Activated naive CD4-positive, alpha-beta T cell treated with anti-CD3 and anti-CD28 coated beads, Interleukin-2, amount 10 ng/mL, durations not matched to agents 7 days and 5 days (primary cell): Measurements from ENCODE around the gene CATSPERE.
"Not testable (repeated sequence)": the region's sequence is repeated elsewhere in the genome, so short reads cannot be mapped to it uniquely, and the experiment has no call there.

Experiments used
- CTCF ChIA-PET: fragments of 350-600 bp; sonication (Branson Sonifier 250); formaldehyde crosslinking; loops from one replicate; lab custom pipeline; 2021; ENCODE audit warnings: antibody characterized with exemption; lab: Charles Lee
- DNase-seq: peaks from one replicate; pipeline ENCODE4 v3.0.0-alpha.2; 2020
- H3K27ac Mint-ChIP-seq: one replicate; pipeline ENCODE4 v1.8.0; 2021; ENCODE audit warnings: mild to moderate bottlenecking, moderate library complexity, mixed read lengths
- H3K27me3 Mint-ChIP-seq: one replicate; pipeline ENCODE4 v1.8.0; 2021; ENCODE audit warnings: mild to moderate bottlenecking, mixed read lengths
- H3K36me3 Mint-ChIP-seq: one replicate; pipeline ENCODE4 v1.8.0; 2021; ENCODE audit warnings: mixed read lengths
- H3K4me1 Mint-ChIP-seq: one replicate; pipeline ENCODE4 v1.8.0; 2021; ENCODE audit warnings: mixed read lengths
- H3K4me3 Mint-ChIP-seq: one replicate; pipeline ENCODE4 v1.8.0; 2021; ENCODE audit warnings: mild to moderate bottlenecking, moderate library complexity, mixed read lengths
- H3K9me3 Mint-ChIP-seq: one replicate; pipeline ENCODE4 v1.8.0; 2021; ENCODE audit warnings: mixed read lengths

The CATSPERE gene

GRCh38 chr1:244545511-244545910 is 84.4 kb downstream of the CATSPERE start:
- H3K36me3 Mint-ChIP-seq: no peaks in the 10 kb centered on the region
- CTCF ChIA-PET: no interaction called here
- H3K4me1 Mint-ChIP-seq: no peaks in the 10 kb centered on the region
- H3K9me3 Mint-ChIP-seq: peaks cover 9% of the 10 kb centered on the region
- no peak overlapping the region for H3K27ac Mint-ChIP-seq
- no peak for DNase-seq
- no peak overlapping the region for H3K4me3 Mint-ChIP-seq
- H3K27me3 Mint-ChIP-seq: no peaks in the 10 kb centered on the region

GRCh38 chr1:244548558-244549115 is 87.6 kb downstream of the CATSPERE start:
- H3K4me3 Mint-ChIP-seq: no peak overlapping the region

GRCh38 chr1:244552336-244552735 is 91.3 kb downstream of the CATSPERE start:
- Mint-ChIP-seq H3K4me3 (no peak overlapping the region), H3K9me3 (peaks cover 6% of the 10 kb centered on the region), H3K4me1 (no peaks in the 10 kb centered on the region), H3K36me3 (no peaks in the 10 kb centered on the region), H3K27me3 (no peaks in the 10 kb centered on the region), H3K27ac (no peak overlapping the region)
- CTCF ChIA-PET: no interaction called here
- no peak for DNase-seq

More at GRCh38 chr1:244548558-244549115, 87.6 kb downstream of the CATSPERE start:
- no peaks in the 10 kb centered on the region for H3K4me1 Mint-ChIP-seq
- DNase-seq: no peak
- H3K27ac Mint-ChIP-seq: no peak overlapping the region
- peaks cover 4% of the 10 kb centered on the region for H3K9me3 Mint-ChIP-seq
- no peaks in the 10 kb centered on the region for H3K36me3 Mint-ChIP-seq
- CTCF ChIA-PET: no interaction called here
- no peaks in the 10 kb centered on the region for H3K27me3 Mint-ChIP-seq

GRCh38 chr1:244556263-244556662 is 95.2 kb downstream of the CATSPERE start:
- CTCF ChIA-PET: no interaction called here
- DNase-seq: no peak
- Mint-ChIP-seq H3K9me3 (peaks cover 3% of the 10 kb centered on the region), H3K4me3 (no peak overlapping the region), H3K36me3 (no peaks in the 10 kb centered on the region), H3K27me3 (no peaks in the 10 kb centered on the region), H3K4me1 (no peaks in the 10 kb centered on the region), H3K27ac (no peak overlapping the region)

GRCh38 chr1:244557565-244557964 is 96.5 kb downstream of the CATSPERE start:
- no peak for DNase-seq
- Mint-ChIP-seq H3K27me3 (no peaks in the 10 kb centered on the region), H3K9me3 (peaks cover 3% of the 10 kb centered on the region), H3K36me3 (no peaks in the 10 kb centered on the region), H3K27ac (no peak overlapping the region), H3K4me1 (no peaks in the 10 kb centered on the region), H3K4me3 (no peak overlapping the region)
- CTCF ChIA-PET: no interaction called here

GRCh38 chr1:244559561-244559960 is 98.5 kb downstream of the CATSPERE start:
- CTCF ChIA-PET: no interaction called here
- no peak for DNase-seq
- Mint-ChIP-seq H3K4me3 (no peak overlapping the region), H3K36me3 (no peaks in the 10 kb centered on the region), H3K4me1 (no peaks in the 10 kb centered on the region), H3K27me3 (no peaks in the 10 kb centered on the region), H3K9me3 (peaks cover 7% of the 10 kb centered on the region), H3K27ac (no peak overlapping the region)

- H3K27me3 Mint-ChIP-seq, H3K4me1 Mint-ChIP-seq, H3K36me3 Mint-ChIP-seq, CTCF ChIA-PET, H3K9me3 Mint-ChIP-seq, H3K27ac Mint-ChIP-seq, DNase-seq, H3K4me3 Mint-ChIP-seq: not testable (repeated sequence)
Measured at GRCh38 chr1:244562877-244563276, 101.8 kb downstream of the CATSPERE start.

- H3K4me1 Mint-ChIP-seq: no peaks in the 10 kb centered on the region
- H3K27ac Mint-ChIP-seq: no peak overlapping the region
- peaks cover 35% of the 10 kb centered on the region for H3K9me3 Mint-ChIP-seq
- no peak overlapping the region for H3K4me3 Mint-ChIP-seq
- H3K27me3 Mint-ChIP-seq: no peaks in the 10 kb centered on the region
- CTCF ChIA-PET: no interaction called here
- H3K36me3 Mint-ChIP-seq: no peaks in the 10 kb centered on the region
- no peak for DNase-seq
Measured at GRCh38 chr1:244573768-244574167, 112.7 kb downstream of the CATSPERE start.

- H3K4me1 Mint-ChIP-seq: no peaks in the 10 kb centered on the region
- no peaks in the 10 kb centered on the region for H3K36me3 Mint-ChIP-seq
- peaks cover 38% of the 10 kb centered on the region for H3K9me3 Mint-ChIP-seq
- H3K27me3 Mint-ChIP-seq: no peaks in the 10 kb centered on the region
- CTCF ChIA-PET: no interaction called here
- DNase-seq: no peak
- no peak overlapping the region for H3K27ac Mint-ChIP-seq
- no peak overlapping the region for H3K4me3 Mint-ChIP-seq
Measured at GRCh38 chr1:244576259-244576892, 115.3 kb downstream of the CATSPERE start.

- H3K4me3 Mint-ChIP-seq, H3K36me3 Mint-ChIP-seq, DNase-seq, H3K27ac Mint-ChIP-seq, H3K4me1 Mint-ChIP-seq, CTCF ChIA-PET, H3K27me3 Mint-ChIP-seq: not testable (repeated sequence)
- H3K9me3 Mint-ChIP-seq: peaks cover 36% of the 10 kb centered on the region
Measured at GRCh38 chr1:244578205-244578604, 117.1 kb downstream of the CATSPERE start.

- CTCF ChIA-PET: no interaction called here
- DNase-seq: no peak
- Mint-ChIP-seq H3K36me3 (no peaks in the 10 kb centered on the region), H3K4me3 (no peak overlapping the region), H3K27ac (no peak overlapping the region), H3K9me3 (peaks cover 4% of the 10 kb centered on the region), H3K27me3 (no peaks in the 10 kb centered on the region), H3K4me1 (peaks cover 3% of the 10 kb centered on the region)
Measured at GRCh38 chr1:244583358-244583982, 122.4 kb downstream of the CATSPERE start.

- H3K27me3 Mint-ChIP-seq: no peaks in the 10 kb centered on the region
- H3K9me3 Mint-ChIP-seq: no peaks in the 10 kb centered on the region
- CTCF ChIA-PET: no interaction called here
- no peak overlapping the region for H3K27ac Mint-ChIP-seq
- H3K36me3 Mint-ChIP-seq: no peaks in the 10 kb centered on the region
- no peak for DNase-seq
- H3K4me1 Mint-ChIP-seq: peaks cover 3% of the 10 kb centered on the region
- H3K4me3 Mint-ChIP-seq: no peak overlapping the region
Measured at GRCh38 chr1:244585867-244586266, 124.8 kb downstream of the CATSPERE start.

GRCh38 chr1:244590670-244591069 is 129.6 kb downstream of the CATSPERE start:
- Mint-ChIP-seq H3K27me3 (no peaks in the 10 kb centered on the region), H3K4me1 (no peaks in the 10 kb centered on the region), H3K27ac (no peak overlapping the region), H3K36me3 (no peaks in the 10 kb centered on the region), H3K4me3 (no peak overlapping the region), H3K9me3 (no peaks in the 10 kb centered on the region)
- DNase-seq: no peak
- CTCF ChIA-PET: interaction anchor here (1.0 kb wide), 1 partner anchor 13 kb away, joined by 4 read pairs; no protein-coding TSS in a partner anchor

- H3K9me3 Mint-ChIP-seq: no peaks in the 10 kb centered on the region
- CTCF ChIA-PET: no interaction called here
- H3K27me3 Mint-ChIP-seq: peaks cover 5% of the 10 kb centered on the region
- DNase-seq: no peak
- no peaks in the 10 kb centered on the region for H3K36me3 Mint-ChIP-seq
- no peak overlapping the region for H3K4me3 Mint-ChIP-seq
- H3K4me1 Mint-ChIP-seq: peaks cover 6% of the 10 kb centered on the region
- no peak overlapping the region for H3K27ac Mint-ChIP-seq
Measured at GRCh38 chr1:244598611-244599010, 137.5 kb downstream of the CATSPERE start.

GRCh38 chr1:244599937-244600350 is 138.9 kb downstream of the CATSPERE start:
- Mint-ChIP-seq H3K27ac (peak overlapping the region; percentile 47), H3K4me1 (peaks cover 6% of the 10 kb centered on the region), H3K9me3 (no peaks in the 10 kb centered on the region), H3K27me3 (peaks cover 5% of the 10 kb centered on the region), H3K36me3 (no peaks in the 10 kb centered on the region), H3K4me3 (no peak overlapping the region)
- peak; percentile 50 for DNase-seq
- CTCF ChIA-PET: interaction anchor here (0.9 to 1.4 kb wide), 2 partner anchors 196 to 202 kb away, joined by 4 to 11 read pairs; no protein-coding TSS in a partner anchor
